ENCODE measurements around the gene SORCS3. TPM values are rescaled to one million over a fixed set of nuclear protein-coding genes. Genes with fewer than 3 reads are reported as not detected.

SORCS3 gene
- 0.70 and 1.4 TPM in 2 replicates for total RNA-seq

GRCh38 chr10:104641187-104641936, at the start of gene SORCS3:
Gene SORCS3, plus strand, starts transcription at chr10:104641290.
- DNase-seq (ENCODE audit: low read depth): no peak

- no peak for DNase-seq (ENCODE audit: low read depth)
Measured at GRCh38 chr10:104591441-104591840, 49.6 kb upstream of the SORCS3 start.

GRCh38 chr10:104601166-104601565, 39.9 kb upstream of the SORCS3 start:
- no peak for DNase-seq (ENCODE audit: low read depth)

GRCh38 chr10:104608091-104608828, 32.8 kb upstream of the SORCS3 start:
- no peak for DNase-seq (ENCODE audit: low read depth)

- no peak for DNase-seq (ENCODE audit: low read depth)
Measured at GRCh38 chr10:104612571-104613205, 28.4 kb upstream of the SORCS3 start.

- DNase-seq (ENCODE audit: low read depth): no peak
Measured at GRCh38 chr10:104613406-104613805, 27.7 kb upstream of the SORCS3 start.

- peak; percentile 16 for DNase-seq (ENCODE audit: low read depth)
Measured at GRCh38 chr10:104614245-104614831, 26.8 kb upstream of the SORCS3 start.

- DNase-seq (ENCODE audit: low read depth): no peak
Measured at GRCh38 chr10:104615136-104615535, 26.0 kb upstream of the SORCS3 start.

- peak; percentile 17 for DNase-seq (ENCODE audit: low read depth)
Measured at GRCh38 chr10:104617831-104618230, 23.3 kb upstream of the SORCS3 start.

- DNase-seq (ENCODE audit: low read depth): no peak
Measured at GRCh38 chr10:104622175-104622574, 18.9 kb upstream of the SORCS3 start.

GRCh38 chr10:104622598-104623209, 18.4 kb upstream of the SORCS3 start:
- peak; percentile 24 for DNase-seq (ENCODE audit: low read depth)

GRCh38 chr10:104630731-104631130, 10.4 kb upstream of the SORCS3 start:
- DNase-seq (ENCODE audit: low read depth): peak; percentile 72

- no peak for DNase-seq (ENCODE audit: low read depth)
Measured at GRCh38 chr10:104631946-104632345, 9.1 kb upstream of the SORCS3 start.

GRCh38 chr10:104638861-104639589, 2.1 kb upstream of the SORCS3 start:
- DNase-seq (ENCODE audit: low read depth): no peak

- DNase-seq (ENCODE audit: low read depth): peak; percentile 36
Measured at GRCh38 chr10:104639590-104640338, 1.3 kb upstream of the SORCS3 start.

- no peak for DNase-seq (ENCODE audit: low read depth)
Measured at GRCh38 chr10:104640339-104641186, 527 bp upstream of the SORCS3 start.

- DNase-seq (ENCODE audit: low read depth): no peak
Measured at GRCh38 chr10:104641937-104642657, 1.0 kb downstream of the SORCS3 start.

- peak; percentile 51 for DNase-seq (ENCODE audit: low read depth)
Measured at GRCh38 chr10:104642658-104643302, 1.7 kb downstream of the SORCS3 start.
